GM10248 (cell line): ENCODE data around the gene NR3C2.

Experiments
- CTCF ChIA-PET: fragments of 300-600 bp; sonication (Branson Sonifier 250); formaldehyde crosslinking; extraction: SDS; loops from one replicate; lab custom pipeline; 2021; ENCODE audit warnings: antibody characterized with exemption; lab: Yijun Ruan, JAX
- POLR2A ChIA-PET: fragments of 350-650 bp; sonication (Branson Sonifier 250); formaldehyde crosslinking; extraction: SDS; loops from one replicate; lab custom pipeline; 2020; ENCODE audit warnings: antibody characterized with exemption; lab: Yijun Ruan, JAX
- DNase-seq: peaks from one replicate; pipeline ENCODE4 v3.0.0; 2012; ENCODE audit errors: extremely low spot score
- TF ChIP-seq, protein P1 (sequence below): IDR thresholded peaks from 2 replicates; pipeline ENCODE4 v1.5.1; 2012; ENCODE audit warnings: mild to moderate bottlenecking, low read depth; ENCODE audit errors: extremely low read depth, missing control alignments, control extremely low read depth

The NR3C2 gene

DNA sequence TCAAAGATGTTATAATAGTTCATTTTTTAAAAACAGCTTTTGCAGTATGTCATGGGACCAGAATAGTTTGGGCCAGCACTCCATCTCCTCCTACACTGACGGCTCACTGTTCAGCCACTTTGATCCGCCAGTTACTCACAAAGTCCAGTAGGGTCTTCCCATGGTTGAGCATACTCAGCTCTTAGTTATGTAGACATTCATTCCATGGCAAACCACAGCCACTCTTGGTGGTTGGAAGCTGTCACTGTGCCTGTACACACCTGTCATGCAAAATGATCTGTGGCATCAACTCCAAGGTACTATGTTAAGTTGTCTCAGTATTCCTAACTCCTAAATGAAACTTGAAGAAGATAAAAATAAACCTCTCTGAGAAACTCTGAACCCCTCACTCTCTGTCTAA is 127.2 kb downstream of the NR3C2 start:
- POLR2A ChIA-PET: no interaction called here
- CTCF ChIA-PET: no interaction called here
- DNase-seq: no peak
- TF ChIP-seq, protein P1, sequence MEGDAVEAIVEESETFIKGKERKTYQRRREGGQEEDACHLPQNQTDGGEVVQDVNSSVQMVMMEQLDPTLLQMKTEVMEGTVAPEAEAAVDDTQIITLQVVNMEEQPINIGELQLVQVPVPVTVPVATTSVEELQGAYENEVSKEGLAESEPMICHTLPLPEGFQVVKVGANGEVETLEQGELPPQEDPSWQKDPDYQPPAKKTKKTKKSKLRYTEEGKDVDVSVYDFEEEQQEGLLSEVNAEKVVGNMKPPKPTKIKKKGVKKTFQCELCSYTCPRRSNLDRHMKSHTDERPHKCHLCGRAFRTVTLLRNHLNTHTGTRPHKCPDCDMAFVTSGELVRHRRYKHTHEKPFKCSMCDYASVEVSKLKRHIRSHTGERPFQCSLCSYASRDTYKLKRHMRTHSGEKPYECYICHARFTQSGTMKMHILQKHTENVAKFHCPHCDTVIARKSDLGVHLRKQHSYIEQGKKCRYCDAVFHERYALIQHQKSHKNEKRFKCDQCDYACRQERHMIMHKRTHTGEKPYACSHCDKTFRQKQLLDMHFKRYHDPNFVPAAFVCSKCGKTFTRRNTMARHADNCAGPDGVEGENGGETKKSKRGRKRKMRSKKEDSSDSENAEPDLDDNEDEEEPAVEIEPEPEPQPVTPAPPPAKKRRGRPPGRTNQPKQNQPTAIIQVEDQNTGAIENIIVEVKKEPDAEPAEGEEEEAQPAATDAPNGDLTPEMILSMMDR: no peak

DNA sequence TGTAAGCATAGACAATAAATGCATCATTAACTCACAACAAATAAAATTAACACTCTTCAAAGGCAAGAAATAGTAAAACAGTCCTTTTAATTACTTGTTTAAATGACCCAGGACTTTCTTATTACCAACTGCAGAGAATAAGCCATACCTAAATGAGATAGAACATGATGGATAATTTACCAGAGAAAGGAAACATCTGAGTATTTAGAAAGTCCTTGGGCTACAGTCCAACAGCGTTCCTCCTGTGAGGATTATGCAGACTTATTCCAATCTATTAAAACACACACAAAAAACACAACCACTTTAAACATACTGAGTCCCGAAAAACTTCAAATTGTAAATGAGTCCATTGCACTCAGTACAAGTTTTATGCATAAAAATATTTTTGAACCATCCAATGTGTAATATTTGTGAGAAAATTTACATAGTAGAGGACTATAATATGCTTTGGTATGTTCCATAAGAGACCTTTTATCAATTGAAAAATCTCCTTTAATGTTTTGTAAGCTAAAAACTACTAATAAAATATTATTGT is 129.2 kb downstream of the NR3C2 start:
- ChIA-PET POLR2A (no interaction called here), CTCF (no interaction called here)
- no peak for DNase-seq
- TF ChIP-seq, protein P1: no peak

DNA sequence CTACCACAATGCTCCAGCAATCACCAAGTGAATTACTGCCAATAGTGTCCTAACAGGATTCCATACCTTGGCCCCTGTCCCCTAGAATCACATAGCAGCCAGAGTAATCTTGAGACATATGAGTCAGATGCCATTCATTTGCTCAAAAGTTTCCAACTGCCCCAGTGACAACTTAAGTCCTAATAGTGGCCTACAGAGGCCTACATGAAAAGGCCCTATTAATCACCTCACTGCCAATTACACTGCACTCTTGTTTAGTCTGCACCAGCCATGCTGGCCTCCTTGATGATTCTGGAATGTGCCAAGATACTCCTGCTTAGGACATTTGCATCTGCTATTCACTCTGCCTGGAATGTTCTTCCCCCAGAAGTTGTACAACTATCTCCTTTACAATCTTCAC is 130.7 kb downstream of the NR3C2 start:
- TF ChIP-seq, protein P1: no peak
- CTCF ChIA-PET: interaction anchor here (0.9 kb wide), 1 partner anchor 44 kb away, joined by 3 read pairs; no protein-coding TSS in a partner anchor
- no peak for DNase-seq
- POLR2A ChIA-PET: no interaction called here

DNA sequence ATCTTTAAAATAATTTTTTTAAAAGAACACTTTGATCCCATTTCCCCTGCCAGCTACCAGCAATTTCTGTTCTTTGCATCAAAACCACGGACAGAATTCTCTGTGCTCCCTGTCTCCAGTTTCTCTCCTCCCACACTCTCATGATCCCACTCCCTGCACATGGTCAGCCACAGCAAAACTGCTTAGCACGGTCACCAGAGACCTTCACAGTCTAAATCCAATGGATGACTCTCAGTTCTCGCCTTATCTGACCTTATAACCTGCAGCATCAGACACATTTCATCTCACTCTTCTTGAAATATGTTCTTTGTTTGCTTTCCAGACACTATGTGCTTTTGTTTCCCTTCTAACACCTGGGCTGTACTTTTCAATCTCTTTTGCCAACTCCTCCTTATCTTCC is 131.5 kb downstream of the NR3C2 start:
- TF ChIP-seq, protein P1: no peak

DNA sequence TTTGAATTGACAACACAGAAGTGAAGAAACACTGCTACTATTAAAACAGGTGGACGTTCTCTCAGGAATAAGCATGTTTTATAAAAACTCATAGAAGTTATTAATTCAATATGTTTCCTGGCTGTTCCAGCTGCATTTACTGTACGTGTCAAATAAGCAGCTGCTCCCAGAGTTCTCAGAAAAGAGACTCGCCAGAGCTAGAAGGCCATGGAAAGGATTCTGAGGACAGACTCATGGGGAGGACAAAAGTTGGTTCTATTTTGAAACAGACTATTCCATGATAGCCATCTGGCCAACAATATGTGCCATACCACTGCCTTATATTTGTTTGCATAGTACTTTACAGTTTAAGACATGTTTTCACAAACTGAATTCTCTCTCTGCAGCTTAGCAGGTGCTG is 136.5 kb downstream of the NR3C2 start:
- ChIA-PET CTCF (interaction anchor here (1.0 kb wide), 1 partner anchor 10 kb away, joined by 3 read pairs; no protein-coding TSS in a partner anchor), POLR2A (no interaction called here)
- TF ChIP-seq, protein P1: no peak
- no peak for DNase-seq

More for the DNA sequence above, 131.5 kb downstream of the NR3C2 start:
- POLR2A ChIA-PET: no interaction called here
- CTCF ChIA-PET: no interaction called here
- DNase-seq: no peak

DNA sequence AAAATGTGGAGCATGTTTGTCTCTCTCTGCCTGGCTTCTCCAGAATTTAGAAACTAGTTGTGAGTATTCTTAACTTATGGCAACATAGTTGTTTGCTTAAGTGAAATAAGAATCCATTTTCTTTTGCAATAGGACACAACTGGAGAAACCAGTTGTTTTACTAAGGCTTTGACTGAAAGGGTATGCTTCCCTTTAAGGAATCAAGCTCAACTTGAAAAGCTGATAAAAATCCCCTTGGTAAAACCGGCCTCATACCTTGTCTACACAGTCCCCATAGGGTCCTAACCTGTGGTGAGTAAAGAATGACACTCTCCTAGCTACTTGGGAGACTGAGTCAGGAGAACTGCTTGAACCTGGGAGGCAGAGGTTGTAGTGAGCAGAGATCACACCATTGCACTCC is 139.8 kb downstream of the NR3C2 start:
- TF ChIP-seq, protein P1: no peak
- DNase-seq: no peak
- ChIA-PET CTCF (no interaction called here), POLR2A (no interaction called here)
